Mesenchymal stem cell (in vitro differentiated cells and primary cell): ENCODE results near the gene ZNG1E. TPM values are rescaled to one million over a fixed set of nuclear protein-coding genes. Genes with fewer than 3 reads are reported as not detected.
"Not testable (repeated sequence)": the region's sequence is repeated elsewhere in the genome, so short reads cannot be mapped to it uniquely, and the experiment has no call there.

Experiments
- DNase-seq: peaks from one replicate; pipeline ENCODE4 v3.0.0-alpha.2; 2013
- H2AFZ ChIP-seq: one replicate; pipeline ENCODE4 v1.6.1; 2013; ENCODE audit warnings: low read depth, mild to moderate bottlenecking, control low read depth, inconsistent platforms, low read length, moderate library complexity
- H2AK5ac ChIP-seq: 2 replicates; pipeline ENCODE4 v1.6.1; 2013; ENCODE audit warnings: low read length, moderate library complexity, mild to moderate bottlenecking, inconsistent platforms; ENCODE audit not compliant: severe bottlenecking
- H2BK120ac ChIP-seq: one replicate; pipeline ENCODE4 v1.6.1; 2013; ENCODE audit warnings: low read depth, mild to moderate bottlenecking, inconsistent platforms, low read length, moderate library complexity
- H2BK12ac ChIP-seq, 2 experiments: one replicate each; pipeline ENCODE4 v1.6.1; 2013; ENCODE audit warnings: inconsistent platforms in 2 of 2, low read length in 2 of 2, mild to moderate bottlenecking in 2 of 2, moderate library complexity in 2 of 2, control low read depth in 1 of 2
- H2BK15ac ChIP-seq: one replicate; pipeline ENCODE4 v1.6.1; 2013; ENCODE audit warnings: mild to moderate bottlenecking, low read depth, inconsistent platforms; ENCODE audit not compliant: poor library complexity, severe bottlenecking
- H2BK5ac ChIP-seq: 2 replicates; pipeline ENCODE4 v1.6.1; 2013; ENCODE audit warnings: low read depth, mild to moderate bottlenecking, low read length, control low read depth, inconsistent platforms; ENCODE audit not compliant: poor library complexity, severe bottlenecking
- H3K14ac ChIP-seq, 2 experiments: one replicate each; pipeline ENCODE4 v1.6.1; 2013; ENCODE audit warnings: inconsistent platforms in 2 of 2, low read length in 2 of 2, control low read depth in 1 of 2, mild to moderate bottlenecking in 1 of 2, moderate library complexity in 1 of 2
- H3K18ac ChIP-seq, 2 experiments: one replicate each; pipeline ENCODE4 v1.6.1; 2013; ENCODE audit warnings: inconsistent platforms in 2 of 2, low read length in 2 of 2, control low read depth in 1 of 2, low read depth in 1 of 2, mild to moderate bottlenecking in 1 of 2
- H3K23ac ChIP-seq, 2 experiments: one replicate each; pipeline ENCODE4 v1.6.1; 2013; ENCODE audit warnings: inconsistent platforms in 2 of 2, low read length in 2 of 2, mild to moderate bottlenecking in 2 of 2, moderate library complexity in 2 of 2, control low read depth in 1 of 2
- H3K27ac ChIP-seq: 2 replicates; pipeline ENCODE4 v1.5.1; 2013; ENCODE audit warnings: mild to moderate bottlenecking, moderate library complexity, low read length, control low read depth, inconsistent platforms; ENCODE audit not compliant: poor library complexity, severe bottlenecking
- H3K27me3 ChIP-seq, 2 experiments: 2 replicates each; pipeline versions ENCODE4 v1.6.1 to v1.7.0; 2013; ENCODE audit warnings: low read length in 2 of 2, mild to moderate bottlenecking in 2 of 2, moderate library complexity in 2 of 2, control low read depth in 1 of 2, inconsistent platforms in 1 of 2; ENCODE audit not compliant: control insufficient read depth in 1 of 2, insufficient read depth in 1 of 2
- H3K36me3 ChIP-seq, 2 experiments: 2 replicates each; pipeline versions ENCODE4 v1.6.1 to v1.7.0; 2013; ENCODE audit warnings: low read length in 2 of 2, control low read depth in 1 of 2, inconsistent platforms in 1 of 2, low read depth in 1 of 2, mild to moderate bottlenecking in 1 of 2; ENCODE audit not compliant: insufficient read depth in 2 of 2, control insufficient read depth in 1 of 2
- H3K4ac ChIP-seq, 2 experiments: one replicate each; pipeline ENCODE4 v1.6.1; 2013; ENCODE audit warnings: inconsistent platforms in 2 of 2, low read length in 2 of 2, mild to moderate bottlenecking in 2 of 2, moderate library complexity in 2 of 2, control low read depth in 1 of 2, low read depth in 1 of 2
- H3K4me1 ChIP-seq: 2 replicates; pipeline ENCODE4 v1.6.1; 2013; ENCODE audit warnings: low read depth, low read length, control low read depth; ENCODE audit not compliant: control insufficient read depth, insufficient read depth
- H3K4me2 ChIP-seq: 2 replicates; pipeline ENCODE4 v1.6.1; 2013; ENCODE audit warnings: low read length, mild to moderate bottlenecking, inconsistent platforms; ENCODE audit not compliant: poor library complexity, severe bottlenecking
- H3K4me3 ChIP-seq, 2 experiments: 2 replicates each; pipeline versions ENCODE4 v1.5.1 to v1.7.0; 2013; ENCODE audit warnings: low read length in 2 of 2, mild to moderate bottlenecking in 2 of 2, control low read depth in 1 of 2, low read depth in 1 of 2; ENCODE audit not compliant: insufficient read depth in 1 of 2
- H3K79me1 ChIP-seq: replicated peaks from 2 replicates; pipeline ENCODE4 v1.6.1; 2013; ENCODE audit warnings: mild to moderate bottlenecking, control low read depth, low read length, inconsistent platforms; ENCODE audit not compliant: poor library complexity, severe bottlenecking
- H3K9ac ChIP-seq: 2 replicates; pipeline ENCODE4 v1.7.0; 2013; ENCODE audit warnings: mild to moderate bottlenecking, low read length, moderate library complexity
- H3K9me3 ChIP-seq: 2 replicates; pipeline ENCODE4 v1.7.0; 2013; ENCODE audit warnings: mild to moderate bottlenecking, low read length; ENCODE audit not compliant: control insufficient read depth
- H4K8ac ChIP-seq: one replicate; pipeline ENCODE4 v1.6.1; 2013; ENCODE audit warnings: inconsistent platforms, mild to moderate bottlenecking, low read length, moderate library complexity
- H4K91ac ChIP-seq: one replicate; pipeline ENCODE4 v1.6.1; 2013; ENCODE audit warnings: mild to moderate bottlenecking, low read length, inconsistent platforms
- WGBS: methylation state at CpG from one replicate; pipeline ENCODE4 v1.1.7; 2013; ENCODE audit warnings: mixed read lengths; 5-methylcytosine and 5-hydroxymethylcytosine counted together
- polyA plus RNA-seq, 2 experiments: library from polyadenylated mRNA; stranded (reverse); fragments of 200-250 nt; gene quantifications; one replicate each; pipeline ENCODE4 v1.2.3, GENCODE V29; 2013

Gene ZNG1E
- polyA plus RNA-seq (2013, experiment 1 of 2), result 20.9 TPM
- 21.6 TPM for polyA plus RNA-seq (2013, experiment 2 of 2)

DNA sequence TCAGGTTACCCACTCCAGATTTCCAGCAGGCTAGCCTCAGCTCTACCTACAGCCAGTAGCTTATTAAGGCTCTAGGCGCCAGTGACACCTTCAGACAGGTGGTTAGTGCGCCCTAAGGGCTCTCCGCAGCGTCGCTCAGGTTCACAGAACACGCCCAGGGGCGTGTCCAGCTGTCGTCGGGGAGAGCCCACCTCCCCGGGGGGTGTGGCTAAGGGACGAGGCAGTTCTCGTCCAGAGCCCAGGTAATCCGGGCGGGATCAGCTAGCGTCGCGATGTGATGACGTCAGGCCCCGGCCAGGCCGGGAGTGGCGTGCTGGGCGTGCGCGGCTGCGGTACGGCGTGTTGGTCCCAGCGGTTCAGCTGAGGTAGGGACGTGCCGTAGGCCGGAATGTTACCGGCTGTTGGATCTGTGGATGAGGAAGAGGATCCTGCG lies at the start of gene ZNG1E:
Gene ZNG1E (plus strand): TSS at position 340 of the 433 bp plus-strand sequence. CDS start 49 bp downstream, at position 389.
- H2AK5ac ChIP-seq, H3K27ac ChIP-seq, H3K27me3 ChIP-seq, H3K9me3 ChIP-seq, H2BK5ac ChIP-seq, H3K4me1 ChIP-seq, H3K4ac ChIP-seq, H3K79me1 ChIP-seq, H4K91ac ChIP-seq, H3K23ac ChIP-seq, H3K36me3 ChIP-seq, H2BK15ac ChIP-seq, H3K14ac ChIP-seq, H3K18ac ChIP-seq, H2BK120ac ChIP-seq, H2BK12ac ChIP-seq: not testable (repeated sequence)
- DNase-seq, result peak; percentile 15
- peak within 1 kb of the TSS; percentile 77 for H4K8ac ChIP-seq
- peak within 1 kb of the TSS; percentile 86 for H3K4me2 ChIP-seq
- H3K9ac ChIP-seq, result peak within 1 kb of the TSS; percentile 74
- H3K4me3 ChIP-seq, result peak within 1 kb of the TSS; percentile 57 to 70
- no CpG with 5 or more reads among the region's 33 CpGs for WGBS
- H2AFZ ChIP-seq, result peak within 1 kb of the TSS; percentile 88

DNA sequence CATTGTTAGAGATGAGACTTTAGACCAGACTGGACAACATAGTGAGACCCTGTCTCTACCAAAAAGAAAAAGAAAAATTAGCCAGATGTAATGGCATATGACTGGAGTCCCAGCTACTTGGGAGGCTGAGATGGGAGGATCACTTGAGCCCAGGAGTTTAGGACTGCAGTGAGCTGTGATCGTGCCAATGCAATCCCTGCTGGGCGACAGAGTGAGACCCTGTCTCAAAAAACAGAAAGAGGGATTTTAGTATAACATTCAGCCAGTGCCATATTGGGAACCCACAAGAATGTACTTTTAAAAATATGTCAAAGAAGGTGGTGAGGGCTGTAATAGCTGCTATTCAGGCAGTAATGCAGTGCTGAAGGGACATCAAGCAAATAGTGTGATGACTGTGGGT lies 2.1 kb upstream of the ZNG1E start:
- H3K27me3 ChIP-seq, DNase-seq, H3K9me3 ChIP-seq, H3K4me1 ChIP-seq, H3K36me3 ChIP-seq, H4K8ac ChIP-seq, H2AFZ ChIP-seq, H2AK5ac ChIP-seq, H3K14ac ChIP-seq, H2BK12ac ChIP-seq, H3K4me2 ChIP-seq, H3K27ac ChIP-seq, H3K4me3 ChIP-seq, H3K79me1 ChIP-seq, H3K4ac ChIP-seq, H4K91ac ChIP-seq, H3K9ac ChIP-seq, H2BK15ac ChIP-seq, H3K18ac ChIP-seq, H2BK120ac ChIP-seq, H2BK5ac ChIP-seq, H3K23ac ChIP-seq: not testable (repeated sequence)
- 72% methylated on average over 2 of the region's 2 CpGs for WGBS

DNA sequence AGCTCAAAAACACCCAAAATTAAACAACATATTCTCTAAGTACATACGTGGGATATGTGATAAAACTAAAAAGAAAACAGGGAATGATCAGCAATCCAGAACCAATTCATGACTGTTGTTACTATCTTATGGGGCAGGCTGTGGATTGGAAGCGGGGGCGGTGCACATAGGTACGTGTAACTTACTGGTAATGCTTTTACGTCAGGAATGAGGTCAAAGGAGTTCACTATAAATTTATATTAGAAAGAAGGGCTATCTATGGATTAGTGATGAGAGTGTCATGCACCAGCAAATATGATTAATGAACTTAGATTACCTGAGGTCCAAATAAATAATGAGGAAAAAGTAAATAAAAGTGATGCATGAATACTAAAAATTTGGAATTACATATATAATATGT lies 710 bp upstream of the ZNG1E start:
- not testable (repeated sequence) for H3K27ac ChIP-seq, H3K79me1 ChIP-seq, DNase-seq, H3K4me3 ChIP-seq, H3K36me3 ChIP-seq, H3K9me3 ChIP-seq, H3K23ac ChIP-seq, H2BK5ac ChIP-seq, H3K18ac ChIP-seq, H2BK120ac ChIP-seq, H3K4me2 ChIP-seq, H3K9ac ChIP-seq, H2BK15ac ChIP-seq, H2AFZ ChIP-seq, H4K91ac ChIP-seq, H2BK12ac ChIP-seq, H3K4ac ChIP-seq, H3K14ac ChIP-seq, H2AK5ac ChIP-seq, H4K8ac ChIP-seq, H3K4me1 ChIP-seq, H3K27me3 ChIP-seq
- WGBS, result 78% methylated on average over 4 of the region's 5 CpGs

DNA sequence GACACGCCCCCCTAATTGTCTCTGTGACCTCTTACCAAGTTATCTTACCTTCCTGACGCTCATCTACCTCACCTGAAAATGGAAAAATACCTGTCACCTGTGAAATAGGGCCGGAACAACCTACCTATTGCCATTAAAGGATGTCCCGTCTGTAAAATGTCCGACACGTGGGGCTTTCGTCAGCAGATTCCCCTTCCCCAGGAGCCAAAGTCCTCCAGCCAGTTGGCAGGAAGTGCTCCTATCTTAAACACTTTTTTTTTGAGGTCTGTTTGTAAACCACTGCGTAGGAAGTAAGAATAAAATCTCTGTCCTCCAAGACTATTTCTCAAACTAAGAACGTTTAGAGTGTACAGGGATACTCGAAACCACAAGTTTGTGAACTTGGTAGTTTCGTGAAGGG lies 661 bp downstream of the ZNG1E start:
- DNase-seq, H2AK5ac ChIP-seq, H3K4me1 ChIP-seq, H3K14ac ChIP-seq, H3K36me3 ChIP-seq, H3K27ac ChIP-seq, H3K18ac ChIP-seq, H2BK120ac ChIP-seq, H3K23ac ChIP-seq, H2BK12ac ChIP-seq, H2AFZ ChIP-seq, H2BK15ac ChIP-seq, H4K8ac ChIP-seq, H3K79me1 ChIP-seq, H2BK5ac ChIP-seq, H3K4ac ChIP-seq, H4K91ac ChIP-seq, H3K27me3 ChIP-seq, H3K9me3 ChIP-seq: not testable (repeated sequence)
- 3% methylated on average over 5 of the region's 11 CpGs for WGBS
- Histone ChIP-seq H3K9ac (peak overlapping the region; percentile 69), H3K4me3 (peak overlapping the region in 1 of 2 experiments; percentile 65), H3K4me2 (peak overlapping the region; percentile 56)
